ENCODE data around the gene CLIP2. TPM values are rescaled to one million over a fixed set of nuclear protein-coding genes. Genes with fewer than 3 reads are reported as not detected.

CLIP2 gene
- total RNA-seq, 1 donor from 2014 or later = 48.9 TPM

- H3K36me3 Mint-ChIP-seq = peaks cover 8% of the 10 kb centered on the region
- no peaks in the 10 kb centered on the region for H3K27me3 Mint-ChIP-seq
- H3K27ac Mint-ChIP-seq = no peak overlapping the region
- peak; percentile 80 for DNase-seq (ENCODE audit: extremely low spot score, unreplicated experiment)
- peaks cover 4% of the 10 kb centered on the region for H3K4me1 Mint-ChIP-seq (ENCODE audit: unreplicated experiment)
- TF ChIP-seq CTCF (conservative IDR thresholded peaks at IDR 0.05) = no peak
- H3K4me3 Mint-ChIP-seq = no peak overlapping the region
- no peaks in the 10 kb centered on the region for H3K9me3 Mint-ChIP-seq
Measured at GRCh38 chr7:74365322-74366022, 76.3 kb downstream of the CLIP2 start.

- Mint-ChIP-seq H3K36me3 (peaks cover 4% of the 10 kb centered on the region), H3K9me3 (no peaks in the 10 kb centered on the region), H3K4me3 (peak overlapping the region; percentile 47), H3K4me1 (ENCODE audit: unreplicated experiment) (peaks cover 6% of the 10 kb centered on the region), H3K27me3 (no peaks in the 10 kb centered on the region), H3K27ac (peak overlapping the region; percentile 36)
- DNase-seq (ENCODE audit: extremely low spot score, unreplicated experiment) = no peak
- no peak for TF ChIP-seq CTCF (conservative IDR thresholded peaks at IDR 0.05)
Measured at GRCh38 chr7:74371381-74372341, 82.5 kb downstream of the CLIP2 start.

- Mint-ChIP-seq H3K4me1 (ENCODE audit: unreplicated experiment) (peaks cover 6% of the 10 kb centered on the region), H3K4me3 (no peak overlapping the region), H3K36me3 (peaks cover 8% of the 10 kb centered on the region), H3K9me3 (no peaks in the 10 kb centered on the region), H3K27ac (no peak overlapping the region), H3K27me3 (no peaks in the 10 kb centered on the region)
- no peak for TF ChIP-seq CTCF (conservative IDR thresholded peaks at IDR 0.05)
- DNase-seq (ENCODE audit: extremely low spot score, unreplicated experiment) = no peak
Measured at GRCh38 chr7:74372511-74373111, 83.4 kb downstream of the CLIP2 start.

GRCh38 chr7:74373536-74373935 is 84.3 kb downstream of the CLIP2 start:
- H3K4me3 Mint-ChIP-seq = no peak overlapping the region
- H3K27ac Mint-ChIP-seq = no peak overlapping the region

More at GRCh38 chr7:74373536-74373935, 84.3 kb downstream of the CLIP2 start:
- TF ChIP-seq CTCF (conservative IDR thresholded peaks at IDR 0.05) = no peak
- no peak for DNase-seq (ENCODE audit: extremely low spot score, unreplicated experiment)
- no peaks in the 10 kb centered on the region for H3K27me3 Mint-ChIP-seq
- peaks cover 6% of the 10 kb centered on the region for H3K36me3 Mint-ChIP-seq
- peaks cover 6% of the 10 kb centered on the region for H3K4me1 Mint-ChIP-seq (ENCODE audit: unreplicated experiment)
- H3K9me3 Mint-ChIP-seq = no peaks in the 10 kb centered on the region

Data from type B pancreatic cell (in vitro differentiated cells).